Neural progenitor cell (in vitro differentiated cells): ENCODE data around the gene MTERF1. TPM values are rescaled to one million over a fixed set of nuclear protein-coding genes. Genes with fewer than 3 reads are reported as not detected.

ENCODE experiments used
- DNase-seq: peaks from one replicate; pipeline ENCODE4 v3.0.0-alpha.2; 2016; ENCODE audit warnings: low spot score
- H2AFZ ChIP-seq: fragments of 200-600 bp; sonication (generic); replicated peaks from 2 replicates; pipeline ENCODE4 v1.6.1; 2016; ENCODE audit warnings: antibody characterized with exemption
- H3F3A ChIP-seq: fragments of 200-600 bp; sonication (generic); 2 replicates; pipeline ENCODE4 v1.6.1; 2016; ENCODE audit warnings: antibody characterized with exemption, low read depth
- H3K27ac ChIP-seq: fragments of 200-600 bp; sonication (generic); 2 replicates; pipeline ENCODE4 v1.5.1; 2016; ENCODE audit warnings: mild to moderate bottlenecking
- H3K27me3 ChIP-seq: fragments of 200-600 bp; sonication (generic); 2 replicates; pipeline ENCODE4 v1.6.1; 2016; ENCODE audit warnings: mild to moderate bottlenecking, moderate library complexity
- H3K36me3 ChIP-seq: fragments of 200-600 bp; sonication (generic); 2 replicates; pipeline ENCODE4 v1.5.1; 2016
- H3K4me1 ChIP-seq: fragments of 200-600 bp; sonication (generic); 2 replicates; pipeline ENCODE4 v1.6.1; 2016; ENCODE audit warnings: mixed run types
- H3K4me2 ChIP-seq: fragments of 200-600 bp; sonication (generic); 2 replicates; pipeline ENCODE4 v1.6.1; 2016
- H3K4me3 ChIP-seq: fragments of 200-600 bp; sonication (generic); 2 replicates; pipeline ENCODE4 v1.5.1; 2016
- H3K79me2 ChIP-seq: fragments of 200-600 bp; sonication (generic); 2 replicates; pipeline ENCODE4 v1.6.1; 2016; ENCODE audit warnings: low read depth
- H3K9ac ChIP-seq: fragments of 200-600 bp; sonication (generic); 2 replicates; pipeline ENCODE4 v1.6.1; 2016
- H3K9me3 ChIP-seq: fragments of 200-600 bp; sonication (generic); 2 replicates; pipeline ENCODE4 v1.5.1; 2016; ENCODE audit warnings: low read depth
- H4K20me1 ChIP-seq: fragments of 200-600 bp; sonication (generic); 2 replicates; pipeline ENCODE4 v1.6.1; 2016; ENCODE audit warnings: low read depth
- H3K27ac Mint-ChIP-seq: 3 replicates; pipeline ENCODE4 v1.8.0; 2021; ENCODE audit warnings: mixed read lengths
- H3K27me3 Mint-ChIP-seq: 2 replicates; pipeline ENCODE4 v1.8.0; 2022; ENCODE audit warnings: low read depth, mild to moderate bottlenecking, inconsistent platforms, moderate library complexity, mixed read lengths; ENCODE audit not compliant: insufficient read depth
- H3K36me3 Mint-ChIP-seq: 3 replicates; pipeline ENCODE4 v1.8.0; 2021; ENCODE audit warnings: mixed read lengths
- H3K4me1 Mint-ChIP-seq: 3 replicates; pipeline ENCODE4 v1.8.0; 2021; ENCODE audit warnings: mixed read lengths
- H3K4me3 Mint-ChIP-seq: 3 replicates; pipeline ENCODE4 v1.8.0; 2021; ENCODE audit warnings: mild to moderate bottlenecking, moderate library complexity, mixed read lengths
- H3K9me3 Mint-ChIP-seq: 3 replicates; pipeline ENCODE4 v1.8.0; 2020; ENCODE audit warnings: mixed read lengths
- CTCF ChIP-seq: fragments of 200-600 bp; sonication (generic); IDR thresholded peaks from 2 replicates; pipeline ENCODE4 v1.5.1; 2017; ENCODE audit warnings: antibody characterized with exemption, mild to moderate bottlenecking
- EZH2 ChIP-seq: fragments of 200-600 bp; sonication (generic); IDR thresholded peaks from 2 replicates; pipeline ENCODE4 v1.6.1; 2017; ENCODE audit warnings: antibody characterized with exemption, mild to moderate bottlenecking, moderate library complexity
- EZH2phosphoT487 ChIP-seq: fragments of 200-600 bp; sonication (generic); IDR thresholded peaks from 2 replicates; pipeline ENCODE4 v1.6.1; 2017; ENCODE audit warnings: antibody characterized with exemption
- total RNA-seq: library from RNA; depleted of rRNA; stranded (reverse); fragments of >200 nt; gene quantifications from 2 replicates; pipeline ENCODE4 v1.2.3, GENCODE V29; 2015; ENCODE audit warnings: low replicate concordance

MTERF1 gene
- total RNA-seq, 1 donor from 2014 or later, result 36.9 TPM

DNA sequence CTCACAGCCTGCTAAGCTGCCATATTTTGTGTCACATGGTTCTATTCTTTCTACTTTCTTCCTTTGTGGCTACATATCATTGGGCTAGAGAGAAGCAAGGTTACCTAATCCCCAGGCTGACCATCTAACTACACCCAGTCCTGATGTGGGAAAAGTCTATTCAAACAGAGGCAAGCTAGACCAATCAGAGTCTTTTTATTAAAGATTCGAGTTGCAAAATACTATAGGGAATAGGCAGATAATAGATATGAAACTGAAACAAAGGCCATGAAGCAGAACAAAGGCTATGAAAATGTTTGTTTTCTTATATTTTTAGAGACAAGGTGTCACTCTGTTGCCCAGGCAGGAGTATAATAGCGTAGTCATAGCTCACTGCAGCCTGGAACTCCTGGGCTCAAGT lies 36.7 kb downstream of the MTERF1 start:
- Histone ChIP-seq H4K20me1 (peaks cover 17% of the 10 kb centered on the region), H3F3A (peaks cover 13% of the 10 kb centered on the region), H3K36me3 (no peaks in the 10 kb centered on the region), H3K4me3 (no peak overlapping the region), H3K4me2 (no peak overlapping the region), H3K9ac (no peak overlapping the region), H3K79me2 (no peaks in the 10 kb centered on the region), H2AFZ (no peak overlapping the region), H3K27ac (no peak overlapping the region), H3K9me3 (no peaks in the 10 kb centered on the region), H3K4me1 (peaks cover 21% of the 10 kb centered on the region), H3K27me3 (no peaks in the 10 kb centered on the region)
- Mint-ChIP-seq H3K9me3 (peaks cover 23% of the 10 kb centered on the region), H3K4me3 (no peak overlapping the region), H3K36me3 (peaks cover 10% of the 10 kb centered on the region), H3K27me3 (no peaks in the 10 kb centered on the region), H3K4me1 (peaks cover 12% of the 10 kb centered on the region), H3K27ac (no peak overlapping the region)
- no peak for TF ChIP-seq CTCF
- TF ChIP-seq EZH2phosphoT487, result no peak
- no peak for TF ChIP-seq EZH2
- DNase-seq, result no peak

GRCh38 chr7:91838439-91838838 lies 42.1 kb downstream of the MTERF1 start:
- H3K79me2 ChIP-seq, result no peaks in the 10 kb centered on the region
- DNase-seq, result no peak
- Mint-ChIP-seq H3K4me3 (no peak overlapping the region), H3K27me3 (no peaks in the 10 kb centered on the region), H3K27ac (no peak overlapping the region), H3K9me3 (peaks cover 16% of the 10 kb centered on the region), H3K4me1 (peaks cover 18% of the 10 kb centered on the region), H3K36me3 (peaks cover 5% of the 10 kb centered on the region)
- no peak overlapping the region for H3K4me2 ChIP-seq
- H3K9ac ChIP-seq, result no peak overlapping the region
- no peak overlapping the region for H2AFZ ChIP-seq
- H3K4me1 ChIP-seq, result peaks cover 12% of the 10 kb centered on the region
- H3K27me3 ChIP-seq, result no peaks in the 10 kb centered on the region
- H3K36me3 ChIP-seq, result no peaks in the 10 kb centered on the region
- no peak overlapping the region for H3K4me3 ChIP-seq
- TF ChIP-seq EZH2 (no peak), EZH2phosphoT487 (no peak), CTCF (no peak)
- H3K9me3 ChIP-seq, result no peaks in the 10 kb centered on the region
- no peak overlapping the region for H3K27ac ChIP-seq
- H4K20me1 ChIP-seq, result no peaks in the 10 kb centered on the region
- H3F3A ChIP-seq, result no peaks in the 10 kb centered on the region

DNA sequence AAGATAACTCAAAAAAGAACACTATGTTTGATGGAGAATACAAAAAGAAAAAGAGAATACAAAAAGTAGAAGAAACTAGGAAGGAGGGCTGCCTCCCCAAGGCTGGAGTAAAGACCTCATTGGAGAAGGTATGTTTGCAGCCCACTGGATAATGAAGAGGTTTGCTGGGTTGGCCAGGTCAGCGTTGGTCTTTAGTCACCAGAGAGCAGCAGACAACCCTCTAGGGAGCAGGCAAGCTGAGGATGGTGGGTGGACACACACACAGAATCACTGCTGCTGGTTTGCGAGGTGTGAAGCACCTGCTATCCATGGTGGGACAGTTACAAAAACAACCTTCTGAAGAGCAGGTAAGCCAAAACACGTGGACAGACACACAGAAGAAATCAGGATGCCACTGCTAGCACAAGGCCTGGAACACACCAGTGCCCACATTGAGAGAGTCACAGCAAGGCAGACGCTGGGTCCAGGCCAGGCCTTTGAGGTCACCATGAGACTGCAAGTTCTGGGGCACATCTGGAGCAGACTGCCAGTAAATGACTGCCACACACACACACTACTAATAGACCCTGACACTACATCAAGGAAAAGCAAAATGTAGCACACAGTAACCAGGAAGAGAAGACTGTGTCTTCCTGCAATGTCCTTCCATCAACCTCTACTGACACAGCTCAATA lies 43.0 kb downstream of the MTERF1 start:
- Mint-ChIP-seq H3K27ac (no peak overlapping the region), H3K4me3 (no peak overlapping the region), H3K27me3 (no peaks in the 10 kb centered on the region), H3K4me1 (peaks cover 18% of the 10 kb centered on the region), H3K9me3 (peaks cover 14% of the 10 kb centered on the region), H3K36me3 (peaks cover 5% of the 10 kb centered on the region)
- Histone ChIP-seq H3K27me3 (no peaks in the 10 kb centered on the region), H3K4me1 (peaks cover 12% of the 10 kb centered on the region), H3K36me3 (no peaks in the 10 kb centered on the region), H4K20me1 (no peaks in the 10 kb centered on the region), H3K79me2 (no peaks in the 10 kb centered on the region), H3K9me3 (no peaks in the 10 kb centered on the region), H3K27ac (no peak overlapping the region), H3F3A (no peaks in the 10 kb centered on the region), H3K4me2 (no peak overlapping the region), H3K4me3 (no peak overlapping the region), H3K9ac (no peak overlapping the region), H2AFZ (no peak overlapping the region)
- TF ChIP-seq CTCF (no peak), EZH2 (no peak), EZH2phosphoT487 (no peak)
- DNase-seq, result no peak
